Erythroblast (primary cell): ENCODE results near the gene CEP57.

Experiments used
- GATA1 ChIP-seq: IDR thresholded peaks from 2 replicates; pipeline ENCODE4 v1.6.1; 2011; ENCODE audit warnings: low read depth, mild to moderate bottlenecking, control low read depth, low read length, moderate library complexity
- POLR2A ChIP-seq: IDR thresholded peaks from 2 replicates; pipeline ENCODE4 v1.6.1; 2011; ENCODE audit warnings: mild to moderate bottlenecking, low read length

GRCh38 chr11:95821640-95822039 lies 31.3 kb downstream of the CEP57 start:
- TF ChIP-seq POLR2A (no peak), GATA1 (no peak)
